ENCODE data around the gene APH1B.
"Not testable (repeated sequence)": the region's sequence is repeated elsewhere in the genome, so short reads cannot be mapped to it uniquely, and the experiment has no call there.

APH1B gene

DNA sequence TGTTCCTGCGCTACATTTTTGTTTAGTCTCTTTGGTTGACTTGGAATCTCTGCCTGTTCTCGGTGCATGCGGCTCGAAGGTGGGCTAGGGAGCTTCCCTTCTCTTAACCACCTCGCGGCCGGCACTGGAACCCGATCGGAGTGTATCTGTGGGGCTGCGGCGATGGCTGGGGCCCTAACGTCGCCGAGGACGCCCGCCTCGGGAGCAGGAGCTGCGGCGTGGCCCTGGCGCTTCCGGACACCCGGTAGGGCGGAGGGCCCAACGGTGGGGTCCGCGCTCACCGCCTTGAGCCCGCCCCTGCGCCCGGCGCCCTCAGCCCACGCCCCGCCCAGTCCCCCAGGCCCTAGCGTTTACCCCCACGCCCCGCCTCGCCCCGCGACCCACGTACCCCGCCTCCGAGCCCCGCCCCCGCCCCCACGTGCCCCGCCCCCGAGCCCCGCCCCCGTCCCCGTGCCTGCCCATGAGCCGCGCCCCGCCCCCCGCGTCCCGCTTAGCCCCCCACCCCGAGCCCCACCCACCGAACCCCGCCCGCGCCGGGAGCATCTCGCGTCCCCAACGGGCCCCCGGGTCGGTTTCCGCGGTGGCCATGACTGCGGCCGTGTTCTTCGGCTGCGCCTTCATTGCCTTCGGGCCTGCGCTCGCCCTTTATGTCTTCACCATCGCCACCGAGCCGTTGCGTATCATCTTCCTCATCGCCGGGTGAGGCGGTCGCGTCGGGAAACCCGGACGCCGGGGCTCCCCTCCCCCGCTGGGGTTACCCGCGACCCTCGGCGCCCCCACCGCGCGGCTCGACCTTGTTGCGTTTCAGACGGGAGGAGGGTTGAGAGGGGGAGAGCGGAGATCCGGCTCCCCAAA, at the start of gene APH1B:
APH1B (plus strand) TSS at position 568 of the 855 bp plus-strand sequence; CDS start at position 587, 19 bp downstream.
- DNase-seq = peak; percentile 92

DNA sequence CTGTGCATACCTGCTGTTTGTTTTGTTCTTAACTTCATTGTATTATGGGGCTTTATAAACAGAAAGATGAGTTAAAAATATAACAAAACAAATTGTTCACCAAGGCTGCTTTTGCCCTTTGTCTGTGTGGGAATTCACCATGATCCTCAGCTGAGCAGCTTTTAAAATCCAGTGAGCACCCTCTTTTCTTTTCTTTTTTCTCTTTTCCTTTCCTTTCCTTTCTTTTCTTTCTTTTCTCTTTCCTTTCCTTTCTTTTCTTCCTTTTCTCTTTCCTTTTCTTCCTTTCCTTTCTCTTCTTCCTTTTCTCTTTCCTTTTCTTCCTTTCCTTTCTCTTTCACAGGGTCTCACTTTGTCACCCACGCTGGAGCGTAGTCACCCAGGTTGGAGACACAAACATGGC, 49.7 kb upstream of the APH1B start:
- no peak for DNase-seq

DNA sequence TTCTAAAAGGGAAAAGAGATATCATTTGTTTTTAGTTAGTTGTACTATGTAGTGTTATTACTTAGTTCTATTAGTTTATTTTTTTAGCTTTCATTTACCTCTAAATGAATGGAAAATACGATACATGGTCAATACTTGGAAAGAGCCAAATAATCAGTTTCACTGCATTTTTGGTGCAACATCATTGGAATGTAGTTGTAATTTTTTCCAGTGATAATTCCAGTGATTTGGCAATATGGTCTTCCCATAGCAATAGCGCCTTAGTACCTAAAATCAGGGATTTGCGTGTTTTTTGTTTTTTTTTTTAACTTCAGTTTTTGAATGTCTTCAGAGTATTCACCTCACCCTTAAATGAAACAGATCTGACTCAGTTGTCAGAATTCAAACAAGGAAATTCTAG, 46.2 kb upstream of the APH1B start:
- DNase-seq = no peak

DNA sequence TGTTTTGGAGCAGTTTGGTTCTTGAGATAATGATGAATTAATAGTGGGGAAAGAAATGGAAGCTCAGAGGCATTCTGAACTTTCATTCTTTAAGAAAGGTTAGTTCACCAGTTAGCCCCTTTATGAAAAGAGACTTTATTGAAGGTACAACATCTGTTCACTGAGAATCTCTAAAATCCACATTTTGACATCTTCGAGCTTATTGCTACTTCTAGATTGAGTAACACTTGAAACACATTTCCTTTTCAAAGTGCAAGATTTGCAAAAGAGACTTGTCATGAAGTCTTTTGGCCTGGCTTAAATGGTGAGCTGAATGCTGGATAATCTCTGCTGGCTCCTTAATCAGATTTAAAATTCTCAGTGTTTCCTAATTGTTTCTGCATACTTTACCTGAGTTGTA, 45.7 kb upstream of the APH1B start:
- DNase-seq = peak; percentile 69

DNA sequence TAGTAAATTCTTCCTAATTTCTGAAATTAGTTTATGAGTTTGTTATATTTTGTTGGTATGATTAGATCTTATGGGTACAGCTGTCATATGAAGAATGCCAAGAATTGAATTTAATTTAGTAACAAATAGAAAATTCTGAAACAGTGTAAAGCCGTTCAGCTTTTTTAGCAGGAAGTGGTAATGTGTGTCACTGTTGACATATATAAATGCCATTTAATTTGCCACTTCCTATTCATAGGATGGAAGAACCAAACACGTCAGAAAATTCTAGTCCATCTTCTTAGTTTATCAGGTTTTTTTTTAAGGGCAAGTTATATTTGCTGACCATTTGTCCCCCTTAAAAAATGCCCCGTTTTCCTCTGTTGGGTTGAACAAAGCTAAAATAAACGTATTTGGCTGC, 45.0 kb upstream of the APH1B start:
- DNase-seq = no peak

DNA sequence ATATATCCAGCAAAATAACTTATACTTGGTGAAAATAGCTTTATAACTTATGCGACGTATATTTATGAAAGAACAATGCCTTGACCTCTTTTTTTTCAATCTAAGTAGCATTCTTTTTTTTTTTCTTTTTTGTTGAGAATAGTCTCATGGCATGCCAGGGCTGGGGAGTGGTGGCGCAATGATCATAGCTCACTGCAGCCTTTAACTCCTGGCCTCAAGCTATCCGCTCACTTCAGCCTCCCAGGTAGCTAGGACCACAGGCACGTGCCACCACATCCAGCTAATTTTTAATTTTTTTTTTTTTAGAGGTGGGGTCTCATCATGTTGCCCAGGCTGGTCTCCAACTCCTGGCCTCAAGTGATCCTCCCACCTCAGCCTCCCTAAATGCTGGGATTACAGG, 44.5 kb upstream of the APH1B start:
- DNase-seq = no peak

DNA sequence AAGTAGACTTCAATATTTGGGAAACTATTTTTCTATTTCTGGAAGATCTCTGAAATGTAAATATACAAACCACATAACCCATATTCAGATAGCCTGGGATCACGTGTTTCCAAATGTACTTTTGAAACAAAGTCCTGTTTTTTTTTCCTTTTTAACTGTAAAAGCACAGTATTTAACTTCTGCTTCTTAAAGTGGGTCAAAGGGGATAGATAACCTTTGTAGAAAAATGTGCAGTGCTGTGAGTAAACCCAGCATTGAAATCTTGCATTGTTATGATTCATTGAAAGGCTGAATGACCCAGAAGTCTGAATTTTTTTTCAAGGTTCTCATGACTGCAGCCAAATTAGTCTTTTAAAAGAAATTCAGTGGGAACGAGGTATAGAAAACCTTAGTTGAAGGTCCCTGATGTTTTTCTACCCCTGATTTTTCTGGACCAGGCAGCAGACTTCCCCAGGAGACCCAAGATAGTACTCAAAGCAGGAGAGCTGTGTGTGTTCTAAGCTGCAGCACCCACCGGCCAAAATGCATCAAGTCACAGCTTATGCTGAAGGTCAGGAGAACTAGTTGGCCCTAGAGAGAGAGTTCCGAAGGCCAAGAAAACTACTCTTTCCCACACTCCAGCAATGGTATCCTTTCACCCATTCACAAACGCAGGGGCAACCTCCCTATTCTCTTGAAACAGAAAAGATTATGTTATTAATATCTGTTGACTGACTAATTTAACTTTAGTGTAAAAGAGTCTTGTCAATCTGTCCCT, 43.6 kb upstream of the APH1B start:
- DNase-seq = no peak

DNA sequence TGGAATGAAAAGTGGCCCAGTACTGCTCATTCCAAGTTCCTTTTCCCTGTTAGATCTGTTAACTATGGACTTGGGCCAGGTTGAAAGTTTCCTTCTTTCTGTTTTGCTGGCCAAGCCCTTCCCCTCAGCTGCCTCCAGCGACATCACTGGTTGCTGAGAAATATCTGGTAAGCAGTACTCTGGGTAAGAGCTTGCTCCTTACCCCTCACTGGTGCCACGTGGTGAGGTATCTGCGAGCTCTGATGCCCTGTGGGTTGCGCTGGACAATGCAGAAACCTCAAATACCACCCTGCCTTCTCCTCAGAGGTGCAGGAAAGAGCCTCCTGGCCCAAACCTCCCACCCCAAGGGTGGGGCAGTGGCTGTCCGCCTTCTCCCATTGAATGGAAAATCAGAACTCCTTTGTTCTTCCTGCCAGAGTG, 42.9 kb upstream of the APH1B start:
- no peak for DNase-seq

DNA sequence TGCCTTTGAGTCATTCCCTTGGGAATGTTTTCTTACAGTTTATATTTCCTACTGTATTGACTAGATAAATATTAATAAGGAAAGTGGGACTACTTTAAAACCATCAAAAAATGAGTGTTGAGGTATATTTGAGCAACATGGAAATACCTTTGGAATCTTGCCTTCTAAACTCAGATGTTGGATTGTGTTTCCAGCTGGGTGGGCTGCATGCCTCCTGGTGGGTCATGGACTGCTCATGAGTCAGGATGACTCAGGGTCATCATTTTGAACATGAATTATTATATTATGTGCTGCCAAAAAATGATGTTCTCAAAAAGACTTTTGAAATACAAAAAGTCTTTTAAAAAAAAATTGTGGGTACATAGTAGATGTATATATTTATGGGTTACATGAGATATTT, 41.1 kb upstream of the APH1B start:
- DNase-seq = no peak

DNA sequence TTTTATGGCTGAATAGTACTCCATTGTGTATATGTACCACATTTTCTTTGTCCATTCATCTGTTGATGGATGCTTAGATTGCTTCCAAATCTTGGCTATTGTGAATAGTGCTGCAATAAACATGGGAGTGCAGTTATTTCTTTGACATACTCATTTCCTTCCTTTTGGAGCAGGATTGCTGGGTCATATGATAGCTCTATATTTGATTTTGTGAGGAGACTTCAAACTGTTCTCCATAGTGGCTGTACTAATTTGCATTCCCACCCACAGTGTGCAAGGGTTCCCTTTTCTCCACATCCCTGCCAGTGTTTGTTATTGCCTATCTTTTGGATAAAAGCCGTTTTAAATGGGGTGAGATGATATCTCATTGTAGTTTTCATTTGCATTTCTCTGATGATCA, 40.3 kb upstream of the APH1B start:
- not testable (repeated sequence) for DNase-seq

DNA sequence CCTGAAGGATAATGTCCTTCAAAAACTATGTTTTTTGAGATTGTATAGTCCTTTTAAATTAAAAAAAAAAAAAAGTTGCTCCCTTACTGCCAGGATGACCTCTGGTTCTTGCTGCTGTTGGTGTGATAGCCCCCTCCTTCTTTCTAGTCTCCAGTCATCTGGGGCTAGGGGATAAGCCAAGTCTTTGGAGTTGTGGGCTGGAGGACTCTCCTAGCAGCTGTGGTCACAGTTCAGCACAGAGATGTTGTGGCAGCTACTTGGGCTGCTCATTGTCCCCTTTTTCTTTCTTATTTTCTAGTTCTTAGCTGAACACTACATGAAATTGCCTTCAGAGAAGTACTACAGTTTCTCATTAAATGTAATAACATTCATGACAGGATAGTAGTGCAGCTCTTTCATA, 39.2 kb upstream of the APH1B start:
- DNase-seq = peak; percentile 72

DNA sequence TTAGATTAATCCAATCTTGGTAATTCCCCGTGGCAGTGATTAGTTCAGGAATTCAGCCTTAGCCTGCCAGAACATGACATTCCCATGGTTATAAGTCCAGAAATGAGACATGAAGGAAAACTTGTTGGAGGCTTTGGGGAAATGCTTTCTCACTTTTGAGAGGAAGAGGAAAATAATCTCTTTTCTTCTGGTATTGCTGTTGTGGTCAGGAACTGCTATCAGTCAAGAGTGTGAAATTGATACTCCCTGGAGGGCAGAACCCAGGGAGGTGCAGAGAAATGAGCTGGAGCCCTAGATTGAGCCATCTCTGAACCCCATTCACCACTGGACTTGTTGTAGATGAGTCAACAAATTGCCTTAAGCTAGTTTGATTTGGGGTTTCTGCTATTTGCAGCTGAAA, 38.6 kb upstream of the APH1B start:
- peak; percentile 85 for DNase-seq

DNA sequence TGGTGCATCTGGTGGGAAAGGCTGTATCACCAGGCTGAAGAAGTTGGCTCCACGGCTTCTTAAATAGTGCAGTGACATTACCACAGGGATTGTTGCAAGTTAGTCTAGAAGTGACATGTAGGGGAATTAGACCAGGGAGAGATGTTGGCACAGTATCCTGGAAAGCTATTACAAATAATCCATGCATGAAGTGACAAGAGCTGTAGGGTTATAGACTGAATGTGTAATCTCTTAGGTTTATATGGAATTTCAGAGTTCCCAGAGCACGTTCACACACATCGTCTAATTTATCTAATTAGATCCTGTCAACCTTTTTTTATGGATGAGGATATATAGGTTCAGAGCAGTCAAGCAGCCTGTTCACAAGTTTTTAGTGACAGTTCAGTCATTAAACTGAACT, 37.3 kb upstream of the APH1B start:
- peak; percentile 10 for DNase-seq

DNA sequence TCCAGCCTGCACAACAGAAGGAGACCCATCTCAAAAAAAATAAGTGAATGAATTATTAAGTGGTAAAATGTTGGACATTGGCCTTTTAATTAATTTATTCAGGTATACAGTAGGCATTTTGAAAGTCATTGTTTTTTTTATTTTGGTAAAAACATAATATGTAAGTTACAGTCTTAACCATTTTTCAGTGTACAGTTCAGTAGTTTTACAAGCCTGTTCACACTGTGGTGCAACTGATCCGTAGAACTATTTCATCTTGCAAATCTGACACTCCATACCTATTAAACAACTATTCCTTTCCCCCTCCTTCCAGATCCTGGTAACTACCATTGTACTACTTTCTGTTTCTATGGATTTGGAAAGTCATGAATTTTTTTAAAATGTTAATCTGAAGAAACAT, 36.1 kb upstream of the APH1B start:
- DNase-seq = no peak

DNA sequence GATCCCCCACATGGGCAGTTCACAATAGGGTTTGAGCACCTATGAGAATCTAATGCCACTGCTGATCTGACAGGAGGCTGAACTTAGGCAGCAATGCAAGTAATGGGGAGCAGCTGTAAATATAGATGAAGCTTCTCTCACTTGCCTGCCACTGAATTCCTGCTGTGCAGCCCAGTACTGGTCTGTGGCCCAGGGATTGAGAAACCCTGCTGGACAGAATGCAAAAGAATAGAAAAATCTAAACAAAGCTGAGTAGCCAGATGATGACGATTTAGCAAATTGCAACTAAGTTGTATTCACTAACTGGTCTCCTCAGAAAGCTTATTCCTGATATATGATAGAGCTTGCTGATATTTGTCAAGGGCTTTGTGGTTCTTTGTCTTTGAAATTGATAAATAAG, 34.3 kb upstream of the APH1B start:
- DNase-seq = no peak

DNA sequence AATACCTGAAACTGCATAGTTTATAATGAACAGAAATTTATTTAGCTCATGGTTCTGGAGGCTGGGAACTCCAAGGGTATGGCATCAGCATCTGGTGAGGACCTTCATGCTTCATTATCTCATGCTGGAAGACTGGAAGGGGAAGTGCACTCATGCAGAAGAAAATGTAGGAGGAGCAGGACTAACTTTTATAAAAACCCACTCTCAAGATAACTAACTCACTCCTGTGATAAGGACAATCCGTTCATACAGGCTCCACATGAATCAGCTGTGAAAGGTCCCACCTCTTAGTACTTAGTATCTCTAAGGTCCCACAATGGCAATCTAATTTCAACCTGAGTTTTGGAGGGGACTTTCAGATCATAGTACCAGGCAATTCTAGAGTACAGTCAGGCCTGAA, 33.6 kb upstream of the APH1B start:
- DNase-seq = no peak

DNA sequence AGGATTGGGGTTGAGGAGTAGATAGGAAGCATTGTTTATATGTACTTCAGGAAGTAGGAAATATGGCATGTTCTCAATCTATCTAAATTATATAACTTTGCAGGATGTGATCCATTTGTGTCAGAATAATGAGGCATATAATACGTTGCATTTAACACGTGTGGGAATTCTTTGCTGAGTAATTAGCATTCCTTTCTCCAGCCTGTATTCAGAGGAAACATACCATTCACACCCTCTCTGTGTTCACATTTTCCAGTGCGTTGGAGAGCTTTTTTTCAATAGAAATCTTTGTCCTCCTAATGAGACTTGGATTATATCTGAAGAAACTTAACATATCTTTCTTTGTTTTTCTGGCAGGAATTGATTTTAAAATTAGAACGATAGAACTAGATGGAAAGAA, 33.0 kb upstream of the APH1B start:
- no peak for DNase-seq

DNA sequence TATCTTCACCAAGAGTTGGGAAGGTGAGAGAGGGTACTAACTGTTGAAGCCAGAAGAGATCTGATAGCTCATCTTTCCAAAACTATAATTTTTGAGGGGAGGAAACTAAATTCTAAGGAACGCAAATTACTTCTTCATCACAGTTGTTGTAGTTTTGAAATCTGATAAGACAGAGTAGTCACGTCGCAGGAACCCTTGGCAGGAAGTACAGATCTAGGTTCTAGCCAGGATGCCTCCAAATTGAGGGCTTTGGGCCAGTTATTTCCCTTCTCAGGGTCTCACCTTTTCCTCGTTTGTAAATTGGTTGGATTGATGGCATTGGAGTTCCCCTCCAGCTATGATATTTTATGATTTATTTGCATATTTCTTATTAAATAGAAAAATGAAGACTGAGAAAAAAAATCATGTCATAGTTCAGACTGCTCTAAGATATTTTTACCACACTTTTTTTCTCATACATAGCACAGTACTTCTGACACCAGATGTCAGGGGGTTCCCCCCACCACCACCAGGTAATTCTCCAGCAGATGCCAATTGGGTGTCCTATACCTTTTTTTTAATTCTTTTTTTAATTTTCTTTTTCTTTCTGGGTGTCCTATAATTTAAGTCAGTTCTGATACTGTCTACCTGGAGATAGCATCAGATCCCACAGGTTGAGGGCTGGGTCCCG, 32.3 kb upstream of the APH1B start:
- no peak for DNase-seq

DNA sequence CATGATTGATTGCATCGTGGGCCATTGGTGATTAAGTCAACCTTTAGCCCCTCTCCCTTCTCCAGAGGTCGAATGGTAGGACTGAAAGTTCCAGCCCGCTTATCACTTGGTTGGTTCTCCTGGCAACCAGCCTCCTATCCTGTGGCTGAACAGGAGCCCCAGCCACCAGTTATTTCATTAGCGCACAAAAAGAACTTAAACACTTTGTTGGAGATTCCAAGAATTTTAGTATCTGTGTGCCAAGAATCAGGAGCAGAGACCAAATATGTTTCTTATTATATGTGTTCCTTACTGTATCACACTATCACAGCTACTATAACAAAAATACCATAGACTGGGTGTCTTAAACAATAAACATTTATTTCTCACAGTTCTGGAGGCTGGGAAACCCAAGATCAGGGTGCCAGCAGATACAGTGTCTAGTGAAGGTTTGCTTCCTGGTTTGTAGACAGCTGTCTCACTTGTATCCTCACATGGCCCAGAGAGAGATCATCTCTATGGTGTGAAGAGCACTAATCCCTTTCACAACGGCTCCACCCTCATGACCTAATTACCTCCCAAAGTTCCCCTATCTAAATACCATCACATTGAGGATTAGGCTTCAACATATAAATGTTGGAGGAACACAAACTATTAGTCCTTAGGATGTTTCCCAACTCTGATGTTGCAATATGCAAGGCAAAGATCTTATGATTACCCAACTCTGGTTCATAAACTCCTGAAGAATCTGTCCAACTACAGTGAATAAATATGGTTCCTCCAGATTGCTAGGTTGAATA, 30.5 kb upstream of the APH1B start:
- DNase-seq = peak; percentile 85

DNA sequence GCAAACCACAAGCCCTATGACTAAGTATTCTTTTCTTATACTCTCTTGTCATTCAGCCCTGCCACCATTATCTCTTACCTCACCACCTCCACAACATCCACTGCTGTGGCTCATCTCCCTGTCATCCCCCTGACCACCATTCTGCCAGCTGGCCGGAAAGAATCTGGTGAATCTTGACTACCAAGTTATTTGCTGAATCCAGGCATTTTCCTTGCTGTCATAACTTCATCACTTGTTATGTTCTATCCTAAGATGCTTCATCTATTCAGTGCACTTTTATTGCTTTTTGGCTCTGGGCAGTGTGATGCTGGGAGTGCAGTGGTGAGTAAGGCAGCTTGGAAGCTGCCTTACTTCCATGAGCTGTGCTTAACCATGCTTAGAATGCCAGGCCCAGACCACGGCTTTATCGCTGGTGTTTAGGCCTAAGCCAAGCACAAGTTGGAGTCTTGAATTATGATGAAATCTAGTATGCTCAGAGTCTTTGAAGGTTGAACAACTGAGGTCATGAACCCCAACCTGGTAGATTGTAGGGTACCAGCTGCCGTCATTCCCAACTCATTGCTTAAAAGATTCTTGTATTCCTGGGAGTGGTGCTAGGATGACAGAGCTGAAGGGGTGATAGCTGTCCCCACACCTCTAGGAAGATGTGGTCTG, 27.0 kb upstream of the APH1B start:
- no peak for DNase-seq

DNA sequence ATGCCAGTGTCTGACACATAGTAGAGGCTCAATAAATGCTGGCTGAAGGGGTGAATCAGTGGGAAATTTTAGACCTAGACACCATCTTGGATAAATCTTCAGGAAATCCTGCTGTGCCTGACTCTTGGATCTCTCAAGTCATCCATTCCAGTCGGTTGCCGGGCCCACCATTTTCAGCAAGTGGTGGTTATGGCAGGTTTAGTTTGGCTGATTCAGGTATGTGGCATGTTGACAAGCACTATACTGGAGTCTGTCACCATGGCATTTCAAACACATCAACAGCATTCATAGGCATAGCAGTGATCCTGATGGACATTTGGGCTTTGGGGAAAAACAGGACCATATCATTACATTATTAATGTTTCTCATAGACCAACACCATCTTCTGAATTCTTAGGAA, 25.7 kb upstream of the APH1B start:
- DNase-seq = no peak

DNA sequence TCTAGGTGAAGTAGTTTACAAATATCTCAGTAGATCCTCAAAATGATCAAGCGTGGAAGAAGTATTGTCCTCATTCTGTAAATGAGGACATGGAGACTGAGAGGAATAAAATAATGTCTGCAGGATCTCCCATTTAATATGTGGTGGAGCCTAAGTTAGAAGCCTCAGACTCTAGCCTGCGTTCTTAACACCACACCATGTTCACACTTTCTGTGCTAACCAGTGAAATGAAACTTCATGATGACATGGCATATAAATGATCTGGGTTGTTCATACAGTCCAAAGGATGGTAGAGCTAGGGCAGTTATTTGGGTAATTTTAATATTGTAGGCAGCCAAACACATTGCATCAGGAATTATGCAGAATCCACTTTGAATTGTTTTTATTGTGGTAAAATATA, 25.1 kb upstream of the APH1B start:
- DNase-seq = no peak

Data from NCI-H82 (cell line).